ENCODE data around the gene BOLA1. TPM values are rescaled to one million over a fixed set of nuclear protein-coding genes. Genes with fewer than 3 reads are reported as not detected.
"Not testable (repeated sequence)": the region's sequence is repeated elsewhere in the genome, so short reads cannot be mapped to it uniquely, and the experiment has no call there.

The BOLA1 gene
- total RNA-seq, 4 donors from 2014 or later: 23.5 to 55.8 (median 31.6) TPM

GRCh38 chr1:149873060-149873459, 26.3 kb upstream of the BOLA1 start:
- H3K36me3 ChIP-seq; H3K4me3 ChIP-seq (replicated peaks in 1 of 3); H3K27ac ChIP-seq; DNase-seq; H3K27me3 ChIP-seq; H3K9me3 ChIP-seq; intact Hi-C loops (cut with DNase I); H3K4me1 ChIP-seq: not testable (repeated sequence)
- WGBS, 2 donors: no CpG with 5 or more reads among the region's 4 CpGs

- Histone ChIP-seq H3K27ac (no peak overlapping the region), H3K27me3 (no peaks in the 10 kb centered on the region), H3K4me1 (no peaks in the 10 kb centered on the region), H3K36me3 (no peaks in the 10 kb centered on the region), H3K4me3 (replicated peaks in 1 of 3) (no peak overlapping the region), H3K9me3 (no peaks in the 10 kb centered on the region)
- TF ChIP-seq CTCF (IDR thresholded peaks at IDR 0.05): no peak
- TF ChIP-seq POLR2A (IDR thresholded peaks at IDR 0.05): no peak
- WGBS, 2 donors: 85 to 92% methylated on average over 7 of the region's 7 CpGs
- DNase-seq: no peak
- intact Hi-C loops (cut with DNase I): no loop called here
Measured at GRCh38 chr1:149877211-149877946, 22.0 kb upstream of the BOLA1 start.

- Histone ChIP-seq H3K36me3 (no peaks in the 10 kb centered on the region), H3K4me1 (peaks cover 6 to 9% of the 10 kb centered on the region in 2 donors), H3K4me3 (replicated peaks in 1 of 3) (no peak overlapping the region), H3K27me3 (no peaks in the 10 kb centered on the region), H3K27ac (no peak overlapping the region), H3K9me3 (no peaks in the 10 kb centered on the region)
- intact Hi-C loops (cut with DNase I): no loop called here
- 91 to 100% methylated on average over 1 of the region's 1 CpG for WGBS, 2 donors
- DNase-seq: no peak
- TF ChIP-seq POLR2A (IDR thresholded peaks at IDR 0.05) (no peak), CTCF (IDR thresholded peaks at IDR 0.05) (no peak)
Measured at GRCh38 chr1:149879556-149879955, 19.8 kb upstream of the BOLA1 start.

GRCh38 chr1:149881876-149882275, 17.5 kb upstream of the BOLA1 start:
- Histone ChIP-seq H3K27me3 (no peaks in the 10 kb centered on the region), H3K4me3 (replicated peaks in 1 of 3) (no peak overlapping the region), H3K27ac (no peak overlapping the region), H3K4me1 (peaks cover 14 to 17% of the 10 kb centered on the region in 2 donors), H3K36me3 (no peaks in the 10 kb centered on the region), H3K9me3 (no peaks in the 10 kb centered on the region)
- DNase-seq: no peak
- intact Hi-C loops (cut with DNase I): no loop called here
- WGBS, 2 donors: 94 to 100% methylated on average over 1 of the region's 1 CpG
- TF ChIP-seq POLR2A (IDR thresholded peaks at IDR 0.05) (no peak), CTCF (IDR thresholded peaks at IDR 0.05) (no peak)

GRCh38 chr1:149883598-149884247, 15.6 kb upstream of the BOLA1 start:
- Histone ChIP-seq H3K27me3 (no peaks in the 10 kb centered on the region), H3K9me3 (no peaks in the 10 kb centered on the region), H3K4me1 (peaks cover 16 to 17% of the 10 kb centered on the region in 2 donors), H3K4me3 (replicated peaks in 1 of 3) (no peak overlapping the region), H3K27ac (no peak overlapping the region), H3K36me3 (no peaks in the 10 kb centered on the region)
- TF ChIP-seq POLR2A (IDR thresholded peaks at IDR 0.05) (no peak), CTCF (IDR thresholded peaks at IDR 0.05) (no peak)
- DNase-seq: no peak
- intact Hi-C loops (cut with DNase I): no loop called here
- WGBS, 2 donors: 87 to 89% methylated on average over 3 of the region's 3 CpGs

All from thyroid gland (tissue), 4 donors.